CD4-positive, alpha-beta T cell treated with Interleukin-6 at 100 ng/mL for 8 hours (primary cell): ENCODE measurements around the gene GHR.

Experiments
- DNase-seq: peaks from one replicate; pipeline ENCODE4 v3.0.0-alpha.2; 2020; ENCODE audit warnings: mixed read lengths, low spot score

The GHR gene

GRCh38 chr5:42423285-42424165 lies at the start of gene GHR:
TSS of gene GHR (plus strand) at chr5:42423439. CDS start at chr5:42565875, 142,436 bp downstream.
- peak; percentile 1 for DNase-seq

- no peak for DNase-seq
Measured at GRCh38 chr5:42374679-42375273, 48.5 kb upstream of the GHR start.

DNA sequence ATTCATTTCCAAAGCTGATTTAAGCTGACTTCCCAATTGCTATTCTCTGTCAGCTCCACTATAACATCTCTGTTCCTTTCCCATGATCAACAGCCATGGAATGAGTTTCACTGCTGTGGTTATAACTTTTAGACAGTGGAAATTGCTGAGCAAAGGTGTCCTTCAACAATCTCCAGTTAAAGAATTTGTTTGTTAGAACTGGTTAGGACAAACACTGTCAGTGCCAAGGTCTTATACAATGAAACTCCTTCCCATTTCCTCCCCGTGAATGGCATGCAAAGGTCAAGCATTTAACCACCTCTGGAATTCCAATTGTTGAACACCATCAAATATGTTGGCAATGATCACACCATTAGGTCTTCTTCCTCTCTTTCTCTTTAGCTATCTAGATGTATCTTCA lies 45.7 kb upstream of the GHR start:
- DNase-seq = no peak

DNA sequence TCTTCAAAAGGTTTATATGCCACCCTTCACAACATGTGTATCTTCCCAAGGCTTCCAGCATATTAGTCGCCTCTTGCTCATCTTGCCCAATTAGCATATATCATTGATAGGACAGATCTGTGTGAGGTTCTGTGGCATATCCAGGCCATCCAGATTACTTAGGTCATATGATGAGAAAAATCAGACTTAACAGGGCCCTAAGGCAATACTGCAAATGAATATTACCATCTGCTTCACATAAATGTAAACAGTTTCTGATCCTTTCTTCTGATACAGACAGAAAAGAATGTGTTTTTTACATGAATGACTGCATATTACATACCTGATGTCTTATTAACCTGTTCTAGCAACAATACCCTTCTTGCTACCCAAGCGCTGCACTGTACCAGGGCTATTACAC lies 41.3 kb upstream of the GHR start:
- DNase-seq = no peak

GRCh38 chr5:42387563-42387962 lies 35.7 kb upstream of the GHR start:
- no peak for DNase-seq

DNA sequence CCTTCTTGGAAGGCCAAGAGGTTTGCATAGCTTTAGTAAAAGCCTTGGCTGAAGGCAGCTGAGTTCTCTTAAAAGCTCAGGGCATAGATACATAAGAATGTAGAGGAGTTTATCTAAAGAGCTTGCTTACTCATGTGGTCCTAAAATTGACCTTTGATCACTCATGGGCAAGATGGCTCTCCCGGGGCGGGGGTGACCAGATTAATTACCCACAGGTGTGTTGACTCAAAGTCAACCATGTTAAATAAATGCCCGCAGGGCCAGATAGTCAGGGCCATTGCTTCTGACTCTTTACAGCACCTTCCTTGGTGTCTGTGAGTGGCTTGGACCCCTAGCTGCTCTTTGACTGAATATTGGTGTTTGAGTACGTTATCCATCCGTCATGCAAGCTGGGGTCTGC lies 33.1 kb upstream of the GHR start:
- DNase-seq = no peak

GRCh38 chr5:42392917-42393316 lies 30.3 kb upstream of the GHR start:
- DNase-seq = no peak

DNA sequence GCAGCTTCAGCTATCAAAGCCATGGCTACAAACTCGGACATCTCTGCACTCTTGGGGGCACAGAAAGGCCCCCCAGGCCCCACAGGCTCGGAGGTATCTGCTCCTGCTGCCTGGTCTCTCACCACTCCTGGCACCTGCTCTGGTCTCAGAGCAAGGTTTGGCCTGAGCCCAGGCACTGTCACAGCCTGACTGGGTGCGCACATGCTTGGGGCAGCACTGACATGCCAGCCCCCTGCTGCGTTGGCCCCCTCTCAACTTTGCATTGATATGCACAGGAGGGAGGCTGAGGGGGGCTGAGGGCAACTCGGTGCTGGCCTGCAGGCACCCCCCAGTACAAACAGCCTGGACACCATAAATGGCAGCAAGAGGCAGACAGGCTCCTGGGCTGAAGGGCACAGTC lies 27.1 kb upstream of the GHR start:
- no peak for DNase-seq

GRCh38 chr5:42397267-42397666 lies 26.0 kb upstream of the GHR start:
- DNase-seq = no peak

- no peak for DNase-seq
Measured at GRCh38 chr5:42399702-42400101, 23.5 kb upstream of the GHR start.

DNA sequence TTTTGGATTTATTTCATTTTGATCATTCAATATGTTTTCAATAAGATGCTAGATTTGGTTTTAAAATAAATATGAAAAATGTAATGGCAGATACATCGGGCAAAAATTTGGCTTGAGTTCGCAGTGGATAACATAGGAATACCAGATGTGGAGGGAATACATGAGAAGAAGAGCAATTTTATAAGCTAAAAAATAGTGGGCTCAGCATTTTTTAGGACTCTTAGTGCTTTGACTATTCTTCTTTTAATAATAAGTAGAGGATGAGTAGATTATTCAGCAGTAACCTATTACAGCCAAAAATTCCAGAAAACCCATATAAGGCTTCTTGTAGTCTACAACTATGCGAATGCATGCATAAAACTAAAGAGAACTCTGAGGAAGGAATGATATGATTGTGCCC lies 22.8 kb upstream of the GHR start:
- no peak for DNase-seq

DNA sequence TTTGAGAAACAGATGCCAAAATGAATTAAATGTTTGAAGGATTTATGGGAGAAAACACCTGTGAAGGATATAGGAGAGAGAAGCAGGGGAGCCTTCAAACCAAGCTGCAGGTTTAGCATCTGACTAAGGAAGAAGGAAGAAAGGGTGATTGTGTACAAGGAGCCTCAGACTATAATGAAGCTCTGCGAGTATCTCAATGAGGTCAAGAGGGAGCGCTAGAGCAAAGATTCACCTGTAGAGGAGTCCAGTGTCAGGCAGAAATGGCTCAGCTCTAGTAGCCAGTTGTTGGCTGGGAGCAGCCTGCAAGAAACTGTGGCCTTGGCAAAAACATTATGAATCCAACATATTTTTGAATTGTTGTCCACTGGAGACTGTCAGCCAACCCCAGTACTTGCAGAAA lies 20.0 kb upstream of the GHR start:
- DNase-seq = no peak

DNA sequence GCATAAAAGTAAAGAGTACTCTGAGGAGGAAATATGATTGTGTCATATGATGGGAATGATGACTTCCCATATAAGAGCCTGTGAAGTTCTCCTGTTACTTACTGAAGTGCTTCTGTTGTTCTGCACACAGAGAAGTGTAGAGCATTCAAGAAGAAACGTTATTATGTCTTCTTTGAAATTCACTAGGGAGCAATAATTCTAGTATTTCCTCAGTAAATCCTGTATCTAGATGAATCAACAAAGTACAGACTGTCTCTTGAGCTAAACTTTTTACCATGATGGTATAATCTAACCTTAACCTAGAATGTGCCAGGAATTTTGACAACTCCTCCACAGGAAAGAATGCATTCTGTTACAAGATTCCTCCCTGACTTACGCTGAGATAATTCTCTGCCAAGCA lies 18.9 kb upstream of the GHR start:
- no peak for DNase-seq

- no peak for DNase-seq
Measured at GRCh38 chr5:42419294-42419693, 3.9 kb upstream of the GHR start.

- no peak for DNase-seq
Measured at GRCh38 chr5:42422656-42423280, 471 bp upstream of the GHR start.

DNA sequence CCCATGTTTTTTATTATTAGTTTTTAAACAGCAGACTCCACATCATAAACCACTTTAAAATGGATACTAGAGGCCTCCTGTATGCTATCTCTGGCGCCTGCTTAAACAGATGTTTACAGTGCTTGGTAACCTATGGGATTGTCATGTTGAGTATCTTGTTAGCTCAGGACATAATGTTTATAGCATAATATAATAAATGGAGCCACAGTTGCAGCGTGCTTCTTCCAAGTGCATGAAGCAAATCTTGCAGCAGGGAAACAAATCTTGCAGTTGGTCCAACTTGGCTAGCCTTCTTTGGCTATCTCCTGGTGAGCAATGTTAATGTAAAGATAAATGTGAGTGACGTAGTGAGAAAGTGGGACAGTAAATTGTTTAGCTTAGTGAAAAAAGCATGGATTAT lies 2.8 kb downstream of the GHR start:
- DNase-seq = no peak

GRCh38 chr5:42429694-42430093 lies 6.5 kb downstream of the GHR start:
- DNase-seq = no peak

DNA sequence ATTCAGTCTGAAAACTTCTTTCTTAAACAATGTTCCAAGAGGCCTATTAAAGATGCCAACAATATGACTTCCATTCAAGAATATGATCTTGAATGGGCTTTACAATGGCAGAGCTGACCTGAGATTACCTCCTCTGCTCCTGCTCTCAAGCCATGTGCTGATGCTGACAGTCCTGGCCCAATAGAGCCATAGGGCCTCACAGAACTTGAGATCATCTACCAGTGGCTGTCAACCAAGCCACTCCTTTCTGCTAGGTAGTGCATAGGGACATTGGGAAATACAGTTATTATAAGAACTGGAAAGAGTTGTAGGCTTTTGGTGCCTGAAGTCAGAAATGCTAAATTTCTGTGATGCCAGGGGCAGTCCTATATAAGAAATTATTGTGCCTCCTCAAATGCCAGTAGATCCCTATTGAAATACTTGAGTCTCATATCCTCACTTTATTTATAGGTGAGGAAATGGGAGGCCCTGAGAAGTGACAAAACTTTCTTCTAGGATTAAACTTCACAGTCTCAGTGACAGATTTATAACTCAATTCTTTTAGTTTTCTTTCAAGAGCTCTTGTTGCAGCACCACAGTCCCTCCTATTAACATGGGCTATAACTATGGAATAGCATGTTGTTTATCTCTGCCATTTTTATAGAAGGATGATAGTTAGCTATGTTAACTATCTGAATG lies 10.9 kb downstream of the GHR start:
- DNase-seq = no peak

DNA sequence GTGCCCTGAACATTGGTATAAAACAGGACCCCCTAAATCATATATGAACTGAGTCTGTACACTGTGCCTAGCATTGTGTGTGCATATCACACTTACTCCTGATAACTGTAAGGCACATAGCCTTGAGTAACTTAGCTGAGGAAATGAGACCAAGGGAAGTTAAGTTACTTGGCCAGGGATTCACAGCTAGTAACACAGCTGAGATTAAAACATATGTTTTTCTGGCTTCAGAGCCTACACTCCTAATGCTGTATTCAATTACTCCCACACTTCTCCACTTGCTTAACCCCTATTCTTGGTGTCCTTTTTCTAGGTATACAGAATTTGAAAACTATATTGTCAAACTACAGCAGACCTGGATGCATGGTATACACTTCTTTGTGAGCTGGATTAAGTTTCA lies 12.8 kb downstream of the GHR start:
- DNase-seq = no peak

DNA sequence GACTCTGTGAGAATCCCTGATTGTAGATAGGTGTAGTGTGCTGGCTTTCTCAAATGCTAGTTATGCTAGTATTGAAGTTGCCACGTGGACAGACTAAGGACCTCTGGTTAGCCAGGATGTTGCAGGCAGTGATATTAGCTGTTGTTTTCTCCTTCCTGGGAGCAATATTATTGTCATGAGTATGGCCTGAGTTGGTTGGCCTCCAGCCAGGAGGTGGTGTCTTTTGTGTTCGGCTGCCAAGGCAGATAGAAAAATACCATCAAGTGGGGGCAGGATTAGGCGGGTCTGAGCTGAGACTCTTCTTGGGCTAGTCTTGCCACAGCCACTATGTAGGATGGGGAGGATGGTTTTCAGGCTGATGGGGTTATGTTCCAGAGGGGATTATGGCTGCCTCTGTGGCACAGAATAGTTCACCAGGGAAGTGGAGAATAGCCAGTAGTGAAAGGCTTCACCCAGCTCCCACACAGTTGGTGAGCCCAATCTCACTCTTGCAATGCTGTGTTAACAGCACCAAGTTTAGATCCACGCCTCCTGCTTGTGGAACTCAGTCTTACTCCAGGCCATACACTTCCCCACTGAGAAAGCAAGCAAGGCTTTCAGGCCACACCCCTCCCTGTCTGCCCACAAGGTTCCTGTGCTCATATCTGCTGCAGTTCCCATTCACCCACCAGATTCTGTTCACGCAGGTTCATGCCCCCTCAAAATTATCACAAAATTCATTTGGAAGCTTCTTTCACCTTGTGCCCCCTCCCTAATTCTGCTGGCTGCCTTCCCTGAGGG lies 31.2 kb downstream of the GHR start:
- DNase-seq = no peak

DNA sequence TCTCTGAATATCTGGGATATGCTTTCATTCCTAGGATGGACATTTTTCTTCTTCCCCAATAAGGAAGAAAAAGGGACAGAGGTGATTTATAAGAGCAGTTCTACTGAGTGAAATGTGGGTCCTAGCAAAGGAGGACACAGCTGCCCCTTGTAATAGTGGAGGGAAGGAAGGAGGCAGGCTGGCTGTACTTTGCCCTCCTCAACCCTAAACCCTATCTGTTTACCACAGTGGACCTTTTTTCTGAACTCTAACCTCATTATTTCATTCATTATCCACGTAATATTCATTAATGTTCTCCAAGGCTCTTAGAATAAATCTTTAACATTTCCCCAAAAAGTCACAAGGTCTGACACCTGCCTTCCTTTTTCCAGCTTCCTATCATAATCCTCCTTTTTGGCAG lies 37.8 kb downstream of the GHR start:
- no peak for DNase-seq

DNA sequence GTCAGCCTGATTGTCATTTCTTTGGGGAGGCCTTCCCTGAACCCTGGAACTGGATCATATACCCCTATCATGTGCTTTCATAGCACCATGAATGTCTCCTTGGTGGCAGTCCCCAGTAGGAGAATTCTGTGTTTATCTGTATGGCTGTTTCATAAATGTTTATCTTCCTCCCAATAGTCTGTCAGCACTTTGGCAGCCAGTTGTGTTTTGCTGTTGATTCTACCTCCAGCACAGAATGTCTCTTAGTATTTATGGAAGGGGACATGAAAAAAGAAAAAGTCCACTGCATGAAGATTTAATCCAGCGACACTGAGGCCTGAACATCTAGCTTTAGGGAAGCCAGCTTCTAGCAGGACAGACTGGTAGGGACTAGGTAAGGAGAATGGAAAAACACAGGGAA lies 38.3 kb downstream of the GHR start:
- no peak for DNase-seq
